DMS153 (cell line): ENCODE data around the gene PSMB2.
"Not testable (repeated sequence)": the region's sequence is repeated elsewhere in the genome, so short reads cannot be mapped to it uniquely, and the experiment has no call there.

Source experiments
- DNase-seq: peaks from one replicate; lab custom pipeline; 2025; lab: John Stamatoyannopoulos, UW

The PSMB2 gene

DNA sequence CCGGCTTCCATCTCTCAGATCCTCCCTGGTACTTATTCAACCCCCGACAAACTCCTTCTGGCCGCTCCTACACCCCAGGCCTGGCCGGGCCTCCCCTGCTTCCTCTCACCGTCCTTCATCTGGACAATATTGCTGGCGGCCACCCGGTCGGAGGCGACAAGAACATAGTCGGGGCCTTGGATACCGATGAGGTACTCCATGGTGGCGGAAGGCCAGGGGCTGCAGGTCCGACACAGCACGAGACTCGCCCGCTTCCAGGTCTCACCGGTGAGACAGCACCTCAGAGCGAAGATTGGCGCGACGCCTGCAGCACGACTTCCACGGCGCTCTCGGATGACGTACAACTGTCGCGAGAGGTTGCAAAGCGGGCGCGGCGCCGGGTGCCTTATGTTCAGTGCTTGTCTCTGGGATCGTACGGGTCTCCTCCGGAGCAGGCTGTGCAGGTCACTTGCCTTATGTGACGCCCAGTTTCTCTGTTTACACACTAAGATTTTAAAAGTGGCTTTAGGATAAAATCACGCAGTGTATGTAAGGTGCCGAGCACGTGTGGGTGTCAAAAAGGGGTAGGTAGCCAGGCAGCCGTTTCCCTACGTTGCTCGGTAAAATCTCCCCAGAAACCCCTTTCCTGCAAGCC, at the start of gene PSMB2:
PSMB2 (minus strand) TSS at position 294 of the 634 bp plus-strand sequence; CDS start at position 200, 94 bp downstream.
- DNase-seq, result peak; percentile 99

DNA sequence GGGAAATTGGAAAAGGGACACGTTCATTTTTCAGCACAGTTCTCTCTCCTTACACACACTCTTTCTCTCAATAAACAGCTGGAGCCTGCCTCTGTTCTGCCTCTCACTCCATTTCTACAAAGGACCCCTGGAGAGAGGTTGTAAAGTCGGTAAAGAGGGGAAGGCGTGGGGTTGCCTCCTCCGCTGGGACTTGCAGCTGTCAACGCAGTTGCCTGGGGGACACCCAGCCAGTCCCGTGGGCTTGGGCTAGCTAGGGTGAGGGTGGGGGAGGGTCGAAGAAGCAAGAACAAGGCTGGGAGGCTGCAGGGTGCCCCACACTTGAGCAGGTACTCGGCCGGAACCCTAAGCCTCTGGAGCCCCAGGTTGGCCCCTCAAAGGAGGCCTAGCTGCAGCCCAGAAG, 49.8 kb upstream of the PSMB2 start:
- peak; percentile 39 for DNase-seq

DNA sequence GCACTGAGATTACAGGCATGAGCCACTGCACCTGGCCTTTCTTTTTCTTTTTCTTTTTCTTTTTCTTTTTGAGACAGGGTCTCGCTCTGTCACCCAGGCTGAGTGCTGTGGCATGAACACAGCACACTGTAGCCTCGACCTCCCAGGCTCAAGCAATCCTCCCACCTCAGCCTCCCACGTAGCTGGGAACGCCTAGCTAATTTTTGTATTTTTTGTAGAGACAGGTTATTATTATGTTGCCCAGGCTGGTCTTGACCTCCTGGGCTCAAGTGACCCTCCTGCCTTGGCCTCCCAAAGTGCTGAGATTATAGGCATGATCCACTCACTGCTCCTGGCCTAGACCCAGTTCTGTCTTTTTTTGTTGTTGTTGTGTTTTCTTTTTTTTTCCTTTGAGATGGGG, 48.8 kb upstream of the PSMB2 start:
- DNase-seq, result not testable (repeated sequence)

DNA sequence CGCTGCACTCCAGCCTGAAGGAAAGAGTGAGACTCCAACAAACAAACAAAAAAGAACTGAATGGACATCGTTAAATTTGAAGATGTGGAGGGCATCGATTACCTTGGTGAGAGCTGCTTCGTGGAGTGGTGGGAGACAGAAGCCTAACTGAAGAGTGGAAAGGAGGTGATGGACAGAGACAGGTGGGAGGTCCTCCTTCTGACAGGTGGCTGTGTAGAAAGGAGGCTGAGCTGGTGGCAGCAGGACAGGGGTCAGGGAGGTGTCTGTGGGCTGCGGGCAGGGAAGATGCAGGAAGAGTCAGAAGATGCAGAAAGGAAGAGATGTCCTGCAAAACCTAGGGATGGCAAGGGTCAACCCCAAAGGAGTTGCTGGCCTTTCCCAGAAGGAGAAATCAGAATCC, 46.8 kb upstream of the PSMB2 start:
- no peak for DNase-seq

DNA sequence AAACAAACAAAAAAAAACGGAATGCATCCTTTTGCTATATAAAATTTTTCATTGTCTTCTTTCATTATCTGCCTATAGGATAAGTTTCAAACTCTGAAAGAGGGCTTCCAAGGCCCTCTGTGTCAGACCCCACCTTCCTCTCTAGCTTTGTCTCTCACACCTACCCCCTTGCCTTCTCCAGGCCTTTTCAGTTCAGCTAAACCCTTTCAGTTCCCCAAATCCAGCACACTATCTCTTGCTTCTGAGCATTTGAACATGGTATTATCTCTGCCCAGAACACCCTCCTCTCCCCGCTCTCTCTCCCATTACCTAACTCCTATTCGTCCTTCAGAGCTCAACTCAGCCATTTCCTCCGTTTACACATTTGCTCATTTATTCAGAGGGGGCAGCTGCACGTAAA, 41.7 kb upstream of the PSMB2 start:
- no peak for DNase-seq

DNA sequence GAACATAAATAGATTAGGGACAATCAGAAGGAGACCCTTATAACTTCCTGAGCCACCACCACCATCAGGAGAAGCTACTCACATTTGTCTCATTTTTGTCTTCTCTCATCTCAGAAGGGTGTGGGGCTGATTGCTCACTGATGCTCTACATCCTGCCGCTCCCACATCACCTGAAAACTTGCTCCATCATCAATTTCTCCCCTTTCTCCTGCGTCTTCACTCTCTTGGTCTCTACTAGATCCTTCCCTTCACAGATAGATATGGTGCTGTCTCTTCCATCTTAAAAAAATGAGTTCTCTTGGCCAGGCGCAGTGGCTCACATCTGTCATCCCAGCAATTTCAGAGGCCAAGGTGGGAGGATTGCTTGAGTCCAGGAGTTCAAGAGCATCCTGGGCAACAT, 38.9 kb upstream of the PSMB2 start:
- DNase-seq, result no peak

DNA sequence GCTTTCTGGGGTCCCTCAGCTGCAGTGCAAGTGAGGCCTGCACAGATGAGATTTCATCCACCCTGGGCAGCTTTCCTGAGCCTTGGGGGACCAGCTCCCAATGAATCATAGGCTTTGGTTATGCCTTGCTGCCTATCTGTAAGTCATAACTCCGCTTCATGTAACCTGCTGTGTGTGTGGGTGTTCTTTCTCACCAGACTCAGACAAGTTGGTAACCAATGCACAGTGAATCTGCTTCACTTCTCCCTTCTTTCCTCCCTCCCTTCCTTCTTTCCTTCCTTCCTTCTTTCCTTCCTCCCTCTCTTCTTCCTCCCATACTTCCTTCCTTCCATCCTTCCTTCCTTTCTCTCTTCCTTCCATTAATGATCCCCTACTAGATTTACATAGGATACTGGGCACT, 34.4 kb upstream of the PSMB2 start:
- no peak for DNase-seq

DNA sequence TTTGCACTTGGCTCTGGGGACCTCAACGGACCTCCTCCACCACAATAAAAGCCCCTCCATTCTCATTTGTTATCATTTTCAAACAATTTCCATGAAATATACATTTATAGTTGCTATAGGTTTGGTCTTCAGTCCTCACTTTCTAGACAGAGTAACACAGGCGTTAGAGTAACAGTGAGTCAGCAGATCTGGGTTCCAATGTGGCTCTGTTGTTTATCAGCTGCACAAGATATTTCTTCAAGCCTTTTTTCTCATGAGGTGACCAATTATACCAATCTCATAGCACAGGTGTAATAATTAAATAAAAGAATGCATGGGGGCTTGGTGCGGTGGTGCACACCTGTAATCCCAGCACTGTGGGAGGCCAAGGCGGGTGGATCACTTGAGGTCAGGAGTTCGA, 32.8 kb upstream of the PSMB2 start:
- DNase-seq, result no peak

DNA sequence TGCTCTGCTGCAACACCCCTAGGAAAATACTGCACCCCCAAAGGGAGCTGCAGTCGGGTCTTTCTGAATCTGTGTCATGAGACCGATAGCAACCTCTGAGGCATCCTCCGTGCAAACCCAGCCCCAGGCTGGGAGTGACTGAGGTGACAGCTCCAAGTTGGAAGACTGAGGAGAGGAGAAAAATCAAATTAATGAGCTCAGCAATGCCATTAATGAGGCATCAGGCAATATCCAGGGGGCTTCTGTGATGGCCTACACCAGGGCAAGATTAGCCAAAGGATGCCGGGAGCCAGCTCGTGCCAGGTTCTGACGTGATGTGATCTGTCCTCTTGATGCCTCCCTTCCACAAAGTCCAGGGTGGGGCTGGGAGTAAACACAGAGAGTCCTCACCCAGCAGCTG, 30.8 kb upstream of the PSMB2 start:
- no peak for DNase-seq

DNA sequence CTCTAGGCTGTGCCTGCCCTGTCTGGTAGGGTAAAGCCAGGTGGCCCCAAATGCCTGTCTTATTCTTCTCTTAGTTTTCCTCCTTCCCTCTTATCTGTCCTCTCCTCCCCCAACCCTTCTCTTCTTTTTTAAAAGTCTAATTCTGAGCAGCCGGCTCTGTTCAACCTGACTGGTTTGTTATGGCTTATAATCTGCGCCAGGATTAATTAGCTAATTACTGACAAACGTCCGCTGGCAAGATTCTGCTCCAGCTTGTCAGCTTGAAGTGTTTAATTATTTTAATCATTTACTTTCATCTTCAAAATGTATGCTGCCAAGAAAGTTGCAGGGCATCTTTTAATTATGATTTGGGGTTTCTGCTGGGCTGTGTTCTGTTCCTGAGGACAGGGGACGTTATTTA, 27.2 kb upstream of the PSMB2 start:
- DNase-seq, result no peak

DNA sequence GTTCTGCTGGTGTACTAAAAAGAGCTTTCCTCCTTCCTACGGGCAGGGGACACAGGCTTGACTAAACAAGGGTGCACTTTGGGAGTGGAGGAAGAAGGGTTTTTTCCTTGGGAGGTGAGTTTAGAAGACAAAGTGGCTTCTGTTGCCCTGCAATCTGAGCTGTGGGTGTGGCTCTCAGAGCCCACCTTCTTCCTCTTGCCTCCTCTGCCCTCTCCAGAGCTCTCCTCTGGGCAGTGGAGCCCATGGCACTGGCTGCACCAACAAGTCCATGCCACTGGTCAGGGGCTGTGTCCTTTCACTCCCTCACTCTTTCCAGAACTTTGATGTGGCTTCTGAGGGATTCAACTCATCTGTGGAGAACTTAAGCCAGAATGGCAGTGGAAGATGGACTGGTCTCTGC, 25.6 kb upstream of the PSMB2 start:
- no peak for DNase-seq

DNA sequence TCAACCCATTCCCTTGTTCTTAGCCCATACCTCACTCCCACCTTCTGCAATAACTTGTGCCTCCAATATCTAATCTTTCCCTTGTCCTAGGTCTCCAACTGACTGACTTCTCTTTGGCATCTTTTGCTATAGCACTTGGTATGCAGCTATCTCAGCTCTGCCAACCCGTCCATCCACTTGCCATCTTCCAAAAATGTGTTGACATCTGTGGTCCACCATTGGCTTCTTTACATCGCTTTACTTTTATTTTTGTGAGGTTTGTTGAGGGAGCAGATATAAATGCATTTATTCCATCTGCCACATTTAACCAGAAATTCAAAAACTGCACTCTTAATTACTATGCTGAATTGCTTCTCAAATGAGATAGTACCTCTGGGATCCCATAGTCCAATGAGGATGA, 24.9 kb upstream of the PSMB2 start:
- DNase-seq, result no peak

DNA sequence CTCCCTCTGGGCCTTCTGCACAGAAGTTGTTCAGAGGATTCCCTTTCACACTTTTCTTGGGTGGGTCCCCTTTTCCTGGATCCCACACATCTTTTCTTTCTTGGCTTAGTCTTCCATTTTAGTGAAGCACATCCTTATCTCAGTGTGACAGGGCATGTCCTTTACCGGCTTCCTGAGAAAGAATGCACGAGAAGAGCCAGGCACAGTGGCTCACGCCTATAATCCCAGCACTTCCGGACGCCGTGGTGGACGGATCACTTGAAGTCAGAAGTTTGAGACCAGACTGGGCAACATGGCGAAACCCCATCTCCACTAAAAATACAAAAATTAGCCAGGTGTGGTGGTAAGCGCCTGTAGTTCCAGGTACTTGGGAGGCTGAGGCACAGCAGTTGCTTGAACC, 22.1 kb upstream of the PSMB2 start:
- no peak for DNase-seq

DNA sequence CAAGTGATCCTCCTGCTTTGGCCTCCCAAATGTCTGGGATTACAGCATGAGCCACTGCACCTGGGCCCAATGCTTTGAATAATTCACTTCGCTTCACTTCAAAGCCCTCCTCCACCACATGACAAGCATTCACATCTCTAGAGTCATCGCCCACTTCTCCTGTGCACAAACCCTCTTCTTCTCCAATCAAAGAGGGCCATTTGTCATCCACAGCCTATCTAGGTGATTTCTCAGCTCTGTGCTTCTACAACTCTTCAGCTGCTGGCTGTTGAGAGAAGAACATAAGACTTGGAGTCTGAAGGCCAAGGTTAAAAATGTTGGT, 20.1 kb upstream of the PSMB2 start:
- no peak for DNase-seq

DNA sequence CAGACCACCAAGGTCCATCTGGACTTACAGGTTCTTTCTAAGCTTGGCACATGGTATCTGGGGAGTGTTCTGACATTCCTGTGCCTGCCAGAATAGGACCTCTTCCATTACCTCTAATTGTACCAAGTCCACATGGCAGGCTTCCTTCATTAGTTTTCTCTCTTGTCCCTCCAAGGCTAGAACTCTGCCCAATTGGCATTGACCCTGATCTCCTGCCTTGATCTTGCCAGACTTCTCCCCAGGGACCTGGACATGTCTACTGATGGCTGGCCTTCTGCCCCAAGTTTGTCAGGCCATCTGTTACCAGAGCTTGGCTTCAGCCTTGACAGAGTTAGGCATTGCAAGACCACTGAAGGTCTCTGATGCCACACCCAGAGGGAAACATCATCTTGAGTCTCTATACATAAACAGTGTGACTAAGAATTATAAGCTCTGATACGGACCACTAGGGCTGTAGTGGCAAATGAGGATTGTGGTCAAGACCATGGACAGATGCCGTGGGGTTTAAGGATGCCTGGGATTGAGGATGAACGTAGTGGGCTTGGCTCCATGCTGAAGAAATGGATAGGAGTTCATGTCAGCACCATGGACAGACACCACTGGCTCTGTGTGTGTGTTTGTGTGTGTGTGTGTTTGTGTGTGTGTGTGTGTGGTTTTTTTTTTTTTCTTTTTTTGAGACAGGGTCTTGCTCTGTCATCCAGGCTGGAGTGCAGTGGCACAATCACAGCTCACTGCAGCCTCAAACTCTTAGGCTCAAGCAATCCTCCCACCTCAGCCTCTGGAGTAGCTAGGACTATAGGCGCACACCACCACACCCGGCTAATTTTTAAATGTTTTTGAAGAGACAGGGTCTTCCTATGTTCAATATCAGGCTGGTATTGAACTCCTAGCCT, 19.5 kb upstream of the PSMB2 start:
- DNase-seq, result no peak

DNA sequence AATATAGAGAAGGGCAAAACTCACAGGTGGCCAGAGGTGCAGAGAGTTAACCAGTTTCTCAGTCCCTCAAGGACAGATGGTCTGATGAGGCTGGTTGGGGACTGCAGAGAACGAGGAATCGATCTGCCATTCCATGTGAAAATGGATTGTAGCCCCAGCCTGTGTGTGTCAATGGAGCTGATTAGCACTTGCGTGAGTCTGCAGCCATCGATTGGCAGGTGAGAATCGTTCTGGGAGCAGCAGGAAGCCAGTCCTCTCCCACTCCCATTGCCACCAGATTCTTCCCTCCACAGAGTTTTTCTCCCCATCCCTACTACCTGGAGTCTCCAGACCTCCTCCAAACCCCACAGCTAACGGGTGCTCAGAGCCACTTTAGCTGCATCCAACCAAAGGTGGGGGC, 18.3 kb upstream of the PSMB2 start:
- no peak for DNase-seq

DNA sequence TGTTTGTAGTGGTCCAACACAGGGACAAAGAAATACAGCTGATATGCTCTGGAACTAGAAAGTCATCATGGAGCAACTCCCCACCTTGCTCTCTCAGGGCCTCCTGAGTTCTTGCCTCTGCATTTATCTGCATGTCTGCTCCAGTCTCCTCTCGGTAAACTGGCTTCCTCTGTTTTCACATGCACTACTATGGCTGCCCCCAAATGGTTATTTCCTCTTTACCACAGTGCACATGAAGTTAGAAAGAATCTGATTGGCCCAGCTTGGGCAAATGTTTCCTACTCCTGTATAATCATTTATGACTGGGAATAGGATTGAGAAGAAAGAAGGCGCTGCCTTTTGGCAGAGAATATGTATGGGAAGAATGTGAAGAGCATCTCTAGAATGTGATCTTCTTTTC, 16.5 kb upstream of the PSMB2 start:
- no peak for DNase-seq

DNA sequence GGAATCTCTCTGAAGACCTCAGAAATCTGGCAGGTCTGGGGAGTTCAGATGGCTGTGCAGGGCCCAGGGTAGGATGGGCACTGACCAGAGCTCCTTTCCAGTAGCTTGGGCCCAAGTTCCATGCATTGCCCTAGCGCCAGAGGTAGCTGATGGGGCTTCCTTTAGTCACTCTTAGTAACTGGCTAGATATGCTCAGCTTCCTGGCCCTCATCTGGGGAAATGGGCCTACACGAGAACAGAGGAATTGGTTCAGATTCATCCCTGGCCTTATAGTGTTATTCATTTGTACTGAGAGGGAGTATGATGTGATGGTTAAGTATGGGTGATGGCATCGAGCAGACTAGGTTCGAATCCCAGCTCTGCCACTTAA, 15.5 kb upstream of the PSMB2 start:
- DNase-seq, result no peak

DNA sequence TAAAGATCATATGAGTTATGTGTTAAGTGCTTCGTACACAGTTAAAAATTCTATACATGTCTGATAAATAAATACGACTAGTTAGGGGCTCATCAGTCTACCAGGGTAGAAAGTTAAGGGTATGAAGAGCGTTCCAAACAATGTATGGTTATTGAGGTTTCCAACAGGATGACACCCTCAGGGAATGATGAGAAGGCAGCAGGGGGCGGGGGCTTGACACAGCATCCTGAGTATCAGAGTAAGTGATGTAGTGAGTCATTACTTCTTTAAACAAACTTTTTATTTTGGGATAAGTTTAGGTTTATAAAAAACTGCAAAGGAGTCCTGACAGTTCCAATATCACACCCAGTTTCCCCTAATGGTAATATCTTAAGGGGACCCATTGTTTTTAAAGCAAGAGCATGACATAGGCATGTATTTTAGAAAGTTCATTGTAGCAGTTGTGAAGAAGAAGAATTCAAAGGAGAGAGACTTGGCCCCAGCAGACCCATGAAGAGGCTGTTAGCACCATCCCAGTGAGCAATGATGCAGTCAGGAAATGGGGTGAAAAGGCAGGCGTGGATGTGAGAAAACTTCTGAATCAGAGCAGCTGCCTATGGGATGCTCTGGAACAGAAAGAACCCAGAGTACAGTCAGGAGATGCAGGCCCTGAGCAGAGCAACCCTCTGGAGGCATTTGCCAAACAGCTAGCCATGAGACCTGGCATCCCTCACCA, 15.0 kb upstream of the PSMB2 start:
- DNase-seq, result no peak

DNA sequence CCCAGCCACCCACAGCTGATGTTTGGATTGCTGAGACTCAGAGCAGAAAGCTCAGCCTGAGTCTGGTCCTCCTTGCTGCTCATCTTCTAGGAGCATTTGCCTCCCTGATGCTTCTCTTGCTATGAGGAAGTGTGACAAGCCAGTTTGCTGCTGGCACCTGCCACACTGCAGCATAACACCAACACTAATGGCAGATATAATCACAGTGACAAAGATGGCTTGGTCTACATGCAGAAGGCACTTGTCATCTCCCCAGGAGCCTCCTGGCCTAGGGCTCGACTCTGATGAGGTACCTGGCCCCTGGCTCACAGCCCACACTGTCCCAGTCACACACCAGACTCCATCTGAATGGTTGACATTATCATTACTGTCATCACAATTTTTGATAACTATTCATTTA, 13.9 kb upstream of the PSMB2 start:
- no peak for DNase-seq

DNA sequence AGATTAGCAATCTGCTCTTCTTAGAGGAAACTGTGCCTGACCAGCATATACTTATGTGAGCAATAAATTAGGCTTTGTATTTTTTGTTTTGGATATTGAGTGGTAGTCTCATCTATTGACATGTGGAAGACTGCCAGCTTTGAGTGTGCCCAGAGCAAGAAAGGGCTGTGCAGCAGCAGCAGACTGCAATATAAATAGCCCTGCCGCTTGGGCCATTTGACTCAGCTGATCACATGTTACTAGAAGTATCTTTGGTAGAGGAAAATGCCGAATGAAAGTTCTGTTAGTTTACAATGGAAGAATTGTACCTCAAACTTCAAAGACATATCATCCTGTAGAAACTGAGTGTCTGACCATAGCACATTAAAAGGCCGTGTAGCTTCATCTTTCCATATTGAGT, 9.1 kb upstream of the PSMB2 start:
- DNase-seq, result peak; percentile 44

DNA sequence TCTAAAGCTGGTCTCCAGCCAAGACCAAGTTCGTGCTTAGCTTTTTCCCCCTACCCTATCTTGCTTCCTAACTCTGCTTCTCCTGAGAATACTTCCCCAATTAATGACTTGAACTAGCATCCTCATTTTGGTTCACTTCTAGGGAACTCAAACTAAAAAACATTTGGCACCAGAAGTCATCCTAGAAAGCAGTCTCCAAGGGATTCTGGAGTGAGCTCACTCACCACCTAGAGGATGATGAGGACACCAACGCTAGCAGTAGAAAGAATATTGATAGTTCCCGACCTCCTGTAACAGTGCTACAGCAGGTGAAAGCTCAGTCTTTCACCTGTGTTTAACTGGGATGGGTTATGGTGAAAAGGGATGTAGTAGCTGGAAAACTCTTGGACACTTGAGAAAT, 4.7 kb upstream of the PSMB2 start:
- DNase-seq, result peak; percentile 21

DNA sequence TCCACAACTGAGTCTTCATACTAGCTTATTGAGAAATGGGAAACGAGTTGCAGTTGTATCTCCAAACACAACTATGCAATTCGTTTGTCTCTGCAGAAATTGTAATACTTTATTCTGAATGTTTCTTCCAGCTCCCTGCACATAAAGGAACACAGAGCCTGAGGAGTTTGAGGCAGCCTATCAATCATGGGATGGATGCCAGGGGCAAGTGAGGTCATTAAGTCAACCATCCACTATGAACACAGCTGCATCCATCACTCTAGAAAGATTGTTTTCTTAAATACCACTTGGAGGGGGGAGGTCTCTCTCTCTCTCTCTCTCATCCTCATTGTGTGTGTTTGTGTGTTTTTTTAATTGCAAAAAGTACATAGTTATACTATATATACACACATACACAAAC, 2.9 kb upstream of the PSMB2 start:
- no peak for DNase-seq
